HCT116 (cell line): ENCODE results near the gene PMF1.

Experiments used
- ELF1 ChIP-seq: IDR thresholded peaks from 2 replicates; pipeline ENCODE4 v1.6.1; 2012; ENCODE audit warnings: low read depth, borderline replicate concordance
- EZH2 ChIP-seq: fragments of 200-600 bp; sonication (generic); IDR thresholded peaks from 2 replicates; pipeline ENCODE4 v1.6.1; 2017; ENCODE audit warnings: antibody characterized with exemption, mixed run types
- POLR2AphosphoS5 ChIP-seq: IDR thresholded peaks from 2 replicates; pipeline ENCODE4 v1.6.1; 2011; ENCODE audit warnings: mild to moderate bottlenecking, low read depth, low read length, moderate library complexity
- SIN3A ChIP-seq: IDR thresholded peaks from 2 replicates; pipeline ENCODE4 v1.6.1; 2012; ENCODE audit warnings: low read depth
- TCF7L2 ChIP-seq: IDR thresholded peaks from 2 replicates; pipeline ENCODE4 v1.7.0; 2011; ENCODE audit warnings: borderline replicate concordance, inconsistent platforms; ENCODE audit not compliant: insufficient read depth, insufficient read length; ENCODE audit errors: extremely low read depth
- TF ChIP-seq, protein P1 (sequence below): IDR thresholded peaks from 2 replicates; pipeline ENCODE4 v1.6.1; 2012; ENCODE audit warnings: low read depth
- TF ChIP-seq, protein P2 (sequence below), 3 experiments: fragments of 200-600 bp in 1 of 3; sonication (generic) in 1 of 3; IDR thresholded peaks in 2 of 3; conservative IDR thresholded peaks in 1 of 3; 2 replicates each; pipeline ENCODE4 v1.5.1; 2012 to 2017; ENCODE audit warnings: low read depth in 2 of 3, low read length in 2 of 3, antibody characterized with exemption in 1 of 3, borderline replicate concordance in 1 of 3, control low read depth in 1 of 3, mild to moderate bottlenecking in 1 of 3, mixed read lengths in 1 of 3, mixed run types in 1 of 3, moderate library complexity in 1 of 3; ENCODE audit not compliant: insufficient read depth in 1 of 3

DNA sequence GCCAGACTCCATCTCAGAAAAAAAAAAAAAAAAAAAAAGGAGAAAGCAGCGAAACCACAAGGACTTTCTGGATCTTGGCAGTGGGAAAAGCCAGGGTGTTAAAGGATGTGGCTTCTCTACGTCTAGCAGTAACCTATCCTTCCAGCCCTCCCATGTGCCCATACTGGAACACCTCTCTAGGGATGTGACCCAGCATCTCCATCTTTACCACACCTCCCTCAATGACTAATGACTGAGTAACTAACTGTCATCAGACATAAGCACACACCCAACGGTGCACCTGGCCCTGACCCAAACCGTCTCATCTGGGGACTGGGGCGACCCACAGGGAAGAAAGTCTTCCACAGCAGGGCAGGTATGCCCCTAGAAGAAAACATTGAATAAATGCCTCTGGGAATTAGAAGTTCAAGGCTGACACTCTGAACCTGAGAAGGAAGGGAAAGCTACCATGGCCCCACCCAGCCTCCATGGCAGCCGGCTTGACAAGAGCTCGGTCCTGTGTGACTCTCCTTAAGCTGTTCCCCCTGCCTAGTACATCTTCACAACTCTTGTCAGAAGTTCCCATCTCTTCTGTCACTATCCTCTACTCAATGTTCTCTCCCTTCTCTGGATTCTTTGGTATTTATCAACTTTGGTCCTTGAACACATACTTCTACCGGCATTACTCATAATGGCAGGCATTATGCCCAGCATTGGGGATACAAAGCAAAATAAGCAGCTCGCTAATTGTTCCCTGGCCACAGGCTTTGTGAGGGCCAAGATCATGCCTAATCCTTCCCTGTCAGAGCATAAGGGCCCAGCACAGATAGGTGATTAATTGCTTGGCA is 49.9 kb downstream of the PMF1 start:
- TF ChIP-seq, protein P1, sequence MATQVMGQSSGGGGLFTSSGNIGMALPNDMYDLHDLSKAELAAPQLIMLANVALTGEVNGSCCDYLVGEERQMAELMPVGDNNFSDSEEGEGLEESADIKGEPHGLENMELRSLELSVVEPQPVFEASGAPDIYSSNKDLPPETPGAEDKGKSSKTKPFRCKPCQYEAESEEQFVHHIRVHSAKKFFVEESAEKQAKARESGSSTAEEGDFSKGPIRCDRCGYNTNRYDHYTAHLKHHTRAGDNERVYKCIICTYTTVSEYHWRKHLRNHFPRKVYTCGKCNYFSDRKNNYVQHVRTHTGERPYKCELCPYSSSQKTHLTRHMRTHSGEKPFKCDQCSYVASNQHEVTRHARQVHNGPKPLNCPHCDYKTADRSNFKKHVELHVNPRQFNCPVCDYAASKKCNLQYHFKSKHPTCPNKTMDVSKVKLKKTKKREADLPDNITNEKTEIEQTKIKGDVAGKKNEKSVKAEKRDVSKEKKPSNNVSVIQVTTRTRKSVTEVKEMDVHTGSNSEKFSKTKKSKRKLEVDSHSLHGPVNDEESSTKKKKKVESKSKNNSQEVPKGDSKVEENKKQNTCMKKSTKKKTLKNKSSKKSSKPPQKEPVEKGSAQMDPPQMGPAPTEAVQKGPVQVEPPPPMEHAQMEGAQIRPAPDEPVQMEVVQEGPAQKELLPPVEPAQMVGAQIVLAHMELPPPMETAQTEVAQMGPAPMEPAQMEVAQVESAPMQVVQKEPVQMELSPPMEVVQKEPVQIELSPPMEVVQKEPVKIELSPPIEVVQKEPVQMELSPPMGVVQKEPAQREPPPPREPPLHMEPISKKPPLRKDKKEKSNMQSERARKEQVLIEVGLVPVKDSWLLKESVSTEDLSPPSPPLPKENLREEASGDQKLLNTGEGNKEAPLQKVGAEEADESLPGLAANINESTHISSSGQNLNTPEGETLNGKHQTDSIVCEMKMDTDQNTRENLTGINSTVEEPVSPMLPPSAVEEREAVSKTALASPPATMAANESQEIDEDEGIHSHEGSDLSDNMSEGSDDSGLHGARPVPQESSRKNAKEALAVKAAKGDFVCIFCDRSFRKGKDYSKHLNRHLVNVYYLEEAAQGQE = no peak
- TF ChIP-seq, protein P2, sequence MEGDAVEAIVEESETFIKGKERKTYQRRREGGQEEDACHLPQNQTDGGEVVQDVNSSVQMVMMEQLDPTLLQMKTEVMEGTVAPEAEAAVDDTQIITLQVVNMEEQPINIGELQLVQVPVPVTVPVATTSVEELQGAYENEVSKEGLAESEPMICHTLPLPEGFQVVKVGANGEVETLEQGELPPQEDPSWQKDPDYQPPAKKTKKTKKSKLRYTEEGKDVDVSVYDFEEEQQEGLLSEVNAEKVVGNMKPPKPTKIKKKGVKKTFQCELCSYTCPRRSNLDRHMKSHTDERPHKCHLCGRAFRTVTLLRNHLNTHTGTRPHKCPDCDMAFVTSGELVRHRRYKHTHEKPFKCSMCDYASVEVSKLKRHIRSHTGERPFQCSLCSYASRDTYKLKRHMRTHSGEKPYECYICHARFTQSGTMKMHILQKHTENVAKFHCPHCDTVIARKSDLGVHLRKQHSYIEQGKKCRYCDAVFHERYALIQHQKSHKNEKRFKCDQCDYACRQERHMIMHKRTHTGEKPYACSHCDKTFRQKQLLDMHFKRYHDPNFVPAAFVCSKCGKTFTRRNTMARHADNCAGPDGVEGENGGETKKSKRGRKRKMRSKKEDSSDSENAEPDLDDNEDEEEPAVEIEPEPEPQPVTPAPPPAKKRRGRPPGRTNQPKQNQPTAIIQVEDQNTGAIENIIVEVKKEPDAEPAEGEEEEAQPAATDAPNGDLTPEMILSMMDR (IDR thresholded peaks at IDR 0.05 in 2 of 3, conservative IDR thresholded peaks at IDR 0.05 in 1 of 3; ENCODE audit: borderline replicate concordance in 1 of 3, insufficient read depth in 1 of 3, low read depth in 2 of 3, low read length in 2 of 3) = no peak
- TF ChIP-seq POLR2AphosphoS5 (no peak), ELF1 (no peak), TCF7L2 (no peak), EZH2 (no peak), SIN3A (peak; percentile 26; the same call in 1 of the 2 replicates)
